Uterus (tissue), 4 donors: ENCODE results near the gene DHTKD1. TPM values are rescaled to one million over a fixed set of nuclear protein-coding genes. Genes with fewer than 3 reads are reported as not detected.

Experiments
- DNase-seq, 2 donors: peaks; one replicate each; pipeline ENCODE4 v3.0.0-alpha.2; 2019 to 2020
- H3K27ac ChIP-seq, 2 donors: fragments of 200-600 bp; sonication (generic); 1 replicate in 1 of 2; 2 replicates in 1 of 2; pipeline ENCODE4 v1.5.1; 2016 to 2018
- H3K27me3 ChIP-seq, 2 donors: fragments of 200-600 bp; sonication (generic); one replicate each; pipeline ENCODE4 v1.5.1; 2018 to 2019; ENCODE audit warnings: control low read depth in 1 of 2
- H3K36me3 ChIP-seq, 2 donors: fragments of 200-600 bp; sonication (generic); one replicate each; pipeline ENCODE4 v1.5.1; 2019; ENCODE audit warnings: control low read depth in 1 of 2
- H3K4me1 ChIP-seq, 2 donors: fragments of 200-600 bp; sonication (generic); one replicate each; pipeline ENCODE4 v1.5.1; 2018 to 2019; ENCODE audit warnings: control low read depth in 1 of 2
- H3K4me3 ChIP-seq, 2 donors: fragments of 200-600 bp; sonication (generic); 1 replicate in 1 of 2; 2 replicates in 1 of 2; pipeline ENCODE4 v1.5.1; 2018 to 2019; ENCODE audit warnings: mild to moderate bottlenecking in 1 of 2
- H3K9me3 ChIP-seq, 2 donors: fragments of 200-600 bp; sonication (generic); one replicate each; pipeline ENCODE4 v1.5.1; 2019; ENCODE audit warnings: control low read depth in 1 of 2
- CTCF ChIP-seq, 4 experiments: fragments of 200-600 bp in 2 of 4; fragments of 450-650 bp in 2 of 4; sonication (generic) in 2 of 4; IDR thresholded peaks; one replicate each; pipeline ENCODE4 v1.5.1; 2016 to 2019; ENCODE audit warnings: antibody characterized with exemption in 4 of 4, mild to moderate bottlenecking in 2 of 4, moderate library complexity in 1 of 4
- POLR2A ChIP-seq, 2 donors: fragments of 450-650 bp; IDR thresholded peaks; one replicate each; pipeline ENCODE4 v1.6.1; 2016; ENCODE audit warnings: antibody characterized with exemption in 2 of 2, mild to moderate bottlenecking in 1 of 2, moderate library complexity in 1 of 2
- intact Hi-C: fragments of 100-400 bp; cut with DNase I; formaldehyde crosslinking; loops from one replicate; pipeline ENCODE4 v1.15.1; 2023; ENCODE audit warnings: low total_unique reads
- total RNA-seq, 4 donors: library from RNA; depleted of rRNA in 3 of 4; stranded (reverse); fragments of >200 nt in 3 of 4; gene quantifications; one replicate each; pipeline versions ENCODE4 v1.1.0 to v1.2.4, GENCODE V29; 2014 to 2023
- donor health status: DM: yes; HTN: yes; CAD: no.

DHTKD1 gene
- 10 to 100 TPM; 27.5 to 53.5 (median 32.7) TPM for total RNA-seq

DNA sequence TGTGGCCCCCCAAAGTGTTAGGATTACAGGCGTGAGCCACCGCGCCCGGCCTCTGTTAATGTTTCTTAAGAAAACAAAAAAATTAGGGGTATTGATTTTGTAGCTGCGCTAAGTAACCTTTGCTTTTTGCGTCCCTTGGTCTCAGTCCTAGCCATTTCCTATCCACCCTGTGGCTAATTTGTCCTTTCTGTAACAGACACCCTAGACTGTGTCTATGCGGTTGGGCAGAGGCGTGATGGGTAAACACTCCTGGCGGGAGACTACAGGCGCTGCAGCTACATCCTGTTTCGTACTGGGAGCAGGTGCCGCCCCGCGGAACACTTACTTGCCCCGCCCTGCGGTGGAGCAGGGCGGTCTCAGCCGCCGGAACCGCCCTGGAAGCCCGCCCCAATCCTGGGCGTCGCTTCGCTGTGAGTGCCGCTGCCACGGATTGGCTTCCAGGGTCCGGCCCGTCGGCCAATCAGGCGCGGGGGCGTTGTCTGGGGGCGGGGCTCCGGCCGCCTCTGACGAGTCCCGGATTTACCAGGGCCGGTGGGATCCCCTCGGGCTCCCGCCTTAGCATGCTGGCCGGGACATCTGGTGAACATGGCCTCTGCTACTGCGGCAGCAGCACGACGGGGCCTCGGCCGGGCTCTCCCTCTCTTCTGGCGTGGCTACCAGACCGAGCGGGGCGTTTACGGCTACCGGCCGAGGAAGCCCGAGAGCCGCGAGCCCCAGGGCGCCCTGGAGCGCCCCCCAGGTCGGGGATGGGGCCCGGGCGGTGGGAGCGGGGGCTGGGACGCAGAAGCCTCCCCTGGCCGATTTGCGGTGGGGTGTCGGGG is at the start of gene DHTKD1:
Gene DHTKD1, plus strand, starts transcription at position 506 of the 821 bp plus-strand sequence. Its CDS starts 80 bp downstream, at position 586.
- no peaks in the 10 kb centered on the region for H3K27me3 ChIP-seq
- H3K36me3 ChIP-seq, result no peaks in the 10 kb centered on the region
- intact Hi-C loops, result no loop called here
- H3K4me1 ChIP-seq, result no peaks in the 10 kb centered on the region
- H3K4me3 ChIP-seq, result peak within 1 kb of the TSS; percentile 94 to 100
- peak; percentile 97 to 99 for DNase-seq
- no peaks in the 10 kb centered on the region for H3K9me3 ChIP-seq
- H3K27ac ChIP-seq, result peak within 1 kb of the TSS; percentile 65 to 91
- peak in 3 of 4 experiments; percentile 59 to 74 (median 69) for TF ChIP-seq CTCF (IDR thresholded peaks at IDR 0.05)
- TF ChIP-seq POLR2A (IDR thresholded peaks at IDR 0.05), result peak; percentile 61 to 80

DNA sequence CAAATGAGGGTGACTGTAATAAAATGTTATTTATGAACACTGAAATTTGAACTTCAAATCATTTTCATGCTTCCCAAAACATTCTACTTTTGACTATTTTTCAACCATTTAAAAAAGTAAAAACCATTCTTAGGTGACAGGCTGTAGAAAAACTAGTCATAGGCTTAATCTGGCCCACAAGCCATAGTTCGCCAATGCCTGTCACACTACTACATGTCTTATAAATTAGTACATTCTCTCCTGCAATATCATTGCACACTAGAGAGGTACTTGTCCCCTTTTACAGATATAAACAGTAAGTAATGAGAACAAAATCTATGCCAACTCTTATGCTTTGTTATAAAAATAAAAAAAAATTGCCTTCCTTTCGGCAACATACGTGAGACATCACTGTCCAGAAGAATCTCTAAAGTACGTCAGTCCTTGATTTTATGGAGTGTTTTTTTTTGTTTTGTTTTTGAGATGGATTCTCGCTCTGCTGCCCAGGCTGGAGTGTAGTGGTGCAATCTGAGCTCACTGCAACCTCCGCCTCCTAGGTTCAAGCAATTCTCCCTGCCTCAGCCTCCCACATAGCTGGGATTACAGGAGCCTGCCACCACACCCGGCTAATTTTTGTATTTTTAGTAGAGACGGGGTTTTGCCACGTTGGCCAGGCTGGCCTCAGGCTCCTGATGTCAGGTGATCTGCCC is 49.3 kb upstream of the DHTKD1 start:
- H3K27me3 ChIP-seq, result no peaks in the 10 kb centered on the region
- H3K9me3 ChIP-seq, result no peaks in the 10 kb centered on the region
- H3K27ac ChIP-seq, result peak overlapping the region; percentile 67 to 71
- intact Hi-C loops, result no loop called here
- DNase-seq, result peak; percentile 27 to 43
- H3K4me3 ChIP-seq, result no peak overlapping the region
- no peak for TF ChIP-seq POLR2A (IDR thresholded peaks at IDR 0.05)
- TF ChIP-seq CTCF (IDR thresholded peaks at IDR 0.05), result no peak
- H3K4me1 ChIP-seq, result no peaks in the 10 kb centered on the region
- no peaks in the 10 kb centered on the region for H3K36me3 ChIP-seq

DNA sequence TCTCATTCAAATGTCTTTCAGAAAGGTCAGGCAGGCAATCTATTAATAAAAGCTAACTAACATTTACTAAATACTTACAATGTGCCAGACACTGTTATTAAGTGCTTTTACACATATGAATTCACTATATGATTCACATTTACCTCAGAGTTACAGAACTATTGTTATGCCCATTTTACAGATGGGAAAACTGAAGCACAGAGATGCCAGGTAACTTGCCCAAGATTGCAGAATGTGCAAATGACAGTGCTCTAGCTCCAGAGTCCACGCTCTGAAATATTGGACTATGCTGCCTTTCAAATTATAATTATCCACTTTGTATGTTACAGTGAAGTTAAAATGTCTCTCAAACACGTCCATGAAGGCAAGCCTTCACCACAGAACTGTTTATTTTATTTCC is 48.2 kb upstream of the DHTKD1 start:
- TF ChIP-seq POLR2A (IDR thresholded peaks at IDR 0.05) (no peak), CTCF (IDR thresholded peaks at IDR 0.05) (no peak)

GRCh38 chr10:12022580-12023257 is 46.0 kb upstream of the DHTKD1 start:
- no peaks in the 10 kb centered on the region for H3K9me3 ChIP-seq
- TF ChIP-seq POLR2A (IDR thresholded peaks at IDR 0.05) (no peak), CTCF (IDR thresholded peaks at IDR 0.05) (no peak)
- intact Hi-C loops, result no loop called here
- no peaks in the 10 kb centered on the region for H3K27me3 ChIP-seq
- H3K4me3 ChIP-seq, result no peak overlapping the region
- H3K27ac ChIP-seq, result no peak overlapping the region
- DNase-seq, result no peak
- no peaks in the 10 kb centered on the region for H3K4me1 ChIP-seq
- H3K36me3 ChIP-seq, result no peaks in the 10 kb centered on the region

More for the DNA sequence above, 48.2 kb upstream of the DHTKD1 start:
- no peaks in the 10 kb centered on the region for H3K9me3 ChIP-seq
- no peak overlapping the region for H3K4me3 ChIP-seq
- intact Hi-C loops, result no loop called here
- peak overlapping the region; percentile 23 to 71 for H3K27ac ChIP-seq
- H3K27me3 ChIP-seq, result no peaks in the 10 kb centered on the region
- H3K36me3 ChIP-seq, result no peaks in the 10 kb centered on the region
- DNase-seq, result no peak
- H3K4me1 ChIP-seq, result no peaks in the 10 kb centered on the region
